DND-41 (cell line): ENCODE measurements around the gene RRP9.

Source experiments
- ATAC-seq: fragments of 200-7000 bp; cut with Tn5 transposase; 3 replicates; pipeline ENCODE4 v1.9.1; 2021; ENCODE audit warnings: low read depth; ENCODE audit not compliant: insufficient read depth
- DNase-seq: peaks from one replicate; pipeline ENCODE4 v3.0.0-alpha.2; 2020
- H2AFZ ChIP-seq: 2 replicates; pipeline ENCODE4 v1.6.0; 2012; ENCODE audit warnings: low read depth, low read length
- H3K27ac ChIP-seq: 2 replicates; pipeline ENCODE4 v1.5.1; 2012; ENCODE audit warnings: low read length, inconsistent platforms
- H3K27me3 ChIP-seq: fragments of 200-600 bp; sonication (generic); 2 replicates; pipeline ENCODE4 v1.6.0; 2012; ENCODE audit warnings: low read length, mild to moderate bottlenecking, inconsistent platforms; ENCODE audit not compliant: insufficient read depth, poor library complexity
- H3K36me3 ChIP-seq: 2 replicates; pipeline ENCODE4 v1.5.1; 2012; ENCODE audit warnings: low read length, inconsistent platforms; ENCODE audit not compliant: insufficient read depth
- H3K4me1 ChIP-seq: 2 replicates; pipeline ENCODE4 v1.5.1; 2012; ENCODE audit warnings: mild to moderate bottlenecking, low read length; ENCODE audit not compliant: insufficient read depth
- H3K4me2 ChIP-seq: 2 replicates; pipeline ENCODE4 v1.6.0; 2012; ENCODE audit warnings: mild to moderate bottlenecking, moderate library complexity, low read length, inconsistent platforms; ENCODE audit not compliant: insufficient read depth
- H3K4me3 ChIP-seq, 2 experiments: fragments of 200-600 bp in 1 of 2; shearing (Covaris generic) in 1 of 2; 2 replicates each; pipeline ENCODE4 v1.5.1; 2012 to 2016; ENCODE audit warnings: inconsistent platforms in 2 of 2, low read length in 2 of 2, mild to moderate bottlenecking in 2 of 2, low read depth in 1 of 2, moderate library complexity in 1 of 2
- H3K79me2 ChIP-seq: 2 replicates; pipeline ENCODE4 v1.6.0; 2012; ENCODE audit warnings: low read length, inconsistent platforms; ENCODE audit not compliant: insufficient read depth
- H3K9ac ChIP-seq: 2 replicates; pipeline ENCODE4 v1.6.0; 2012; ENCODE audit warnings: low read depth, mild to moderate bottlenecking, inconsistent platforms, low read length, moderate library complexity
- H3K9me3 ChIP-seq: 2 replicates; pipeline ENCODE4 v1.5.1; 2012; ENCODE audit warnings: low read length, moderate library complexity, mild to moderate bottlenecking, inconsistent platforms; ENCODE audit not compliant: insufficient read depth, severe bottlenecking
- H4K20me1 ChIP-seq: 2 replicates; pipeline ENCODE4 v1.6.0; 2012; ENCODE audit warnings: low read length; ENCODE audit not compliant: insufficient read depth
- EZH2 ChIP-seq: IDR thresholded peaks from 3 replicates; pipeline ENCODE4 v1.6.1; 2012; ENCODE audit warnings: borderline replicate concordance, low read depth, mild to moderate bottlenecking, moderate library complexity, low read length, inconsistent platforms; ENCODE audit not compliant: severe bottlenecking
- TF ChIP-seq, protein P1 (sequence below): IDR thresholded peaks from 2 replicates; pipeline ENCODE4 v1.5.1; 2012; ENCODE audit warnings: borderline replicate concordance, low read length, moderate library complexity, mild to moderate bottlenecking; ENCODE audit not compliant: poor library complexity, severe bottlenecking; ENCODE audit errors: extremely low read depth

The RRP9 gene

DNA sequence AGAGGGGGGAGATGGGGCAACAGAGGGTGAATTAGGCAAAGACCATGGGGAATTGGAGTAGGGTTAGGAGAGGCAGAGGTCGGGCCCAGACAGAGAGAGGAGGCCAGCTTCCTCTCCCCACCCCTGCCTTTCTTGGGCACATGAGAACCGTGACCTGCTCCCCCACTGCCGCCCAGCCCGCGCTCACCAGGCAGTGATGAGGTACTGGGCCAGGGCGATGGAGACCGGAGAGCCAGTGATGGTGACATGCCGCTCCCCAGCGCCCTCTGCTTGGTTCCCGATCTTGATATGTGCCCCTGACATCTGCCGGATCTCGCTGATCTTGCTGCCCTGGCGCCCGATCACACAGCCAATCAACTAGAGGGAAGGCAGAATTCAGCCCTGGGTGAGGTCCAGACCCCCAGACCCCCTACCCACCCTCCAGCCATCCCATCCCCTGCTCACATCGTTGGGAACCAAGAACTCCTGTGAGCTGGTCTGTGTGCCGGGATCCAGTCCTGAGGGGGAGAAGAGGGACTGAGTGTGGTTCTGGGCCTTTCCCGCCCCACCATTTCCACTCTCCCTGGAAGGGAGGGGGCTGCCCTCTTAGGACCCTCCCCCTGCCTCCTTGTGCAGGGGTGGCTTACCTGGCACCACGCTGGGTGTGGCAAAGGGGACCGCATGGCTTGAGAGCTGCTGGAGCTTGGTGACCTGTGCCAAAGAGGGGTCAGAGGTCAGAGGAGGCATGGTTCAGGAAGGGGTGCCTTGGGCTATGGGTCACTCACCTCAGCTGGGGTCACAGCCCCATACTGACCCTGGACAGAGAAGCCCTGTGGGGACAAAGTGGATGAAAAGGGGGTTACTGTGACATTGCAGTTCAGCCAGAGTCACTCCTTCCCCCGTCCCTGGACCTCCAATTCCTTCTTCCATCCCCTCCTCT, 17.2 kb upstream of the RRP9 start:
- no peaks in the 10 kb centered on the region for H3K4me1 ChIP-seq
- H3K79me2 ChIP-seq = no peaks in the 10 kb centered on the region
- DNase-seq (no peak), ATAC-seq (no peak)
- no peaks in the 10 kb centered on the region for H3K9me3 ChIP-seq
- no peaks in the 10 kb centered on the region for H4K20me1 ChIP-seq
- no peak overlapping the region for H3K4me2 ChIP-seq
- no peak overlapping the region for H2AFZ ChIP-seq
- no peak overlapping the region for H3K9ac ChIP-seq
- H3K36me3 ChIP-seq = no peaks in the 10 kb centered on the region
- no peak overlapping the region for H3K27ac ChIP-seq
- no peak overlapping the region for H3K4me3 ChIP-seq
- TF ChIP-seq EZH2 = no peak
- TF ChIP-seq, protein P1, sequence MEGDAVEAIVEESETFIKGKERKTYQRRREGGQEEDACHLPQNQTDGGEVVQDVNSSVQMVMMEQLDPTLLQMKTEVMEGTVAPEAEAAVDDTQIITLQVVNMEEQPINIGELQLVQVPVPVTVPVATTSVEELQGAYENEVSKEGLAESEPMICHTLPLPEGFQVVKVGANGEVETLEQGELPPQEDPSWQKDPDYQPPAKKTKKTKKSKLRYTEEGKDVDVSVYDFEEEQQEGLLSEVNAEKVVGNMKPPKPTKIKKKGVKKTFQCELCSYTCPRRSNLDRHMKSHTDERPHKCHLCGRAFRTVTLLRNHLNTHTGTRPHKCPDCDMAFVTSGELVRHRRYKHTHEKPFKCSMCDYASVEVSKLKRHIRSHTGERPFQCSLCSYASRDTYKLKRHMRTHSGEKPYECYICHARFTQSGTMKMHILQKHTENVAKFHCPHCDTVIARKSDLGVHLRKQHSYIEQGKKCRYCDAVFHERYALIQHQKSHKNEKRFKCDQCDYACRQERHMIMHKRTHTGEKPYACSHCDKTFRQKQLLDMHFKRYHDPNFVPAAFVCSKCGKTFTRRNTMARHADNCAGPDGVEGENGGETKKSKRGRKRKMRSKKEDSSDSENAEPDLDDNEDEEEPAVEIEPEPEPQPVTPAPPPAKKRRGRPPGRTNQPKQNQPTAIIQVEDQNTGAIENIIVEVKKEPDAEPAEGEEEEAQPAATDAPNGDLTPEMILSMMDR = no peak
- H3K27me3 ChIP-seq = no peaks in the 10 kb centered on the region

DNA sequence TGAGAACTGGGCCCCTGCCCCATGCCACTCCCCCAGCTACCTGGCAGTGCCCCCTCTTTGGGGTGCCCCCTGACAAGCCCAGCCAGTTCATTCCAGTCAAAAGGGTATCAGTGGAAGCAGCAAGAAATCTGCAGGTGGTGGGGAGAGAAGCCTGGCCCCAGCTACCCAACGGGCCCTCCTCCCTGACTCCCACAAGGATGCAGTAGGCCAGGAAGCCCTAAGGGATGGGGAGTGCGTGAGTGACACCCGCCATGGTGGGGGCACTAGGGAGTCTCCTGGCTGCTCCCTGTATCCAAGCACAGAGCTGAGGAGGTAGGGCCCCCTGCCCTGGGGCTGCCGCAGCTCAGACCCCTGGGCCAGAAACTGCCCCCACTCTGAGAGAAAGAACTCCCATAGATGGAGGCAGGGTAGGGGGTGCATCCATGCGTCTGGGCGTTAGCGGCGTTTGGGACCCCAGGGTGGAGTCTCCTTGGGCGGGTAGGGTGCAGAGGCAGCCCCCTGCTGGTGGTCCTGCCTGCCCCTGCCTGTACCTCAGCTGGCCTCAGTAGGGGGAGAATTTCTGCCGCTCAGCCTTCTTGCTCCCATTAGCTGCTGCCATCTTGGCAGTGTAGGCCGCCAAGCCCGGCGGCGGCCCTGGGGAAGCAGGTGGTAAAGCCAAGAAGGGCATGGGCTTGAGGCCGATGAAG, 16.0 kb upstream of the RRP9 start:
- Histone ChIP-seq H3K9me3 (no peaks in the 10 kb centered on the region), H3K4me2 (no peak overlapping the region), H4K20me1 (no peaks in the 10 kb centered on the region), H3K36me3 (no peaks in the 10 kb centered on the region), H2AFZ (no peak overlapping the region), H3K4me3 (no peak overlapping the region), H3K79me2 (no peaks in the 10 kb centered on the region), H3K4me1 (no peaks in the 10 kb centered on the region), H3K27ac (no peak overlapping the region), H3K27me3 (no peaks in the 10 kb centered on the region), H3K9ac (no peak overlapping the region)
- TF ChIP-seq, protein P1 = no peak
- no peak for ATAC-seq
- no peak for DNase-seq

DNA sequence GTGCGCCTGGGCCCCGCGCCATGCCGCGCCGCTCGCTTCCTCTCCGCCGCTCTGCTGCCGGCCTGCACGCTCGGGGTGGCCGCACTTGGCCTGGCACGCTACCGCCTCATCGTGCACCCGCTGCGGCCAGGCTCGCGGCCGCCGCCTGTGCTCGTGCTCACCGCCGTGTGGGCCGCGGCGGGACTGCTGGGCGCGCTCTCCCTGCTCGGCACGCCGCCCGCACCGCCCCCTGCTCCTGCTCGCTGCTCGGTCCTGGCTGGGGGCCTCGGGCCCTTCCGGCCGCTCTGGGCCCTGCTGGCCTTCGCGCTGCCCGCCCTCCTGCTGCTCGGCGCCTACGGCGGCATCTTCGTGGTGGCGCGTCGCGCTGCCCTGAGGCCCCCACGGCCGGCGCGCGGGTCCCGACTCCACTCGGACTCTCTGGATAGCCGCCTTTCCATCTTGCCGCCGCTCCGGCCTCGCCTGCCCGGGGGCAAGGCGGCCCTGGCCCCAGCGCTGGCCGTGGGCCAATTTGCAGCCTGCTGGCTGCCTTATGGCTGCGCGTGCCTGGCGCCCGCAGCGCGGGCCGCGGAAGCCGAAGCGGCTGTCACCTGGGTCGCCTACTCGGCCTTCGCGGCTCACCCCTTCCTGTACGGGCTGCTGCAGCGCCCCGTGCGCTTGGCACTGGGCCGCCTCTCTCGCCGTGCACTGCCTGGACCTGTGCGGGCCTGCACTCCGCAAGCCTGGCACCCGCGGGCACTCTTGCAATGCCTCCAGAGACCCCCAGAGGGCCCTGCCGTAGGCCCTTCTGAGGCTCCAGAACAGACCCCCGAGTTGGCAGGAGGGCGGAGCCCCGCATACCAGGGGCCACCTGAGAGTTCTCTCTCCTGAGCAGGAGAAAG, 14.4 kb upstream of the RRP9 start:
- no peak overlapping the region for H2AFZ ChIP-seq
- H4K20me1 ChIP-seq = no peaks in the 10 kb centered on the region
- H3K4me1 ChIP-seq = no peaks in the 10 kb centered on the region
- no peak for DNase-seq
- H3K4me3 ChIP-seq = no peak overlapping the region
- peak; percentile 46 for ATAC-seq
- H3K4me2 ChIP-seq = no peak overlapping the region
- H3K79me2 ChIP-seq = no peaks in the 10 kb centered on the region
- no peaks in the 10 kb centered on the region for H3K9me3 ChIP-seq
- no peak overlapping the region for H3K27ac ChIP-seq
- no peaks in the 10 kb centered on the region for H3K27me3 ChIP-seq
- no peak for TF ChIP-seq EZH2
- TF ChIP-seq, protein P1 = peak; percentile 25
- no peaks in the 10 kb centered on the region for H3K36me3 ChIP-seq
- H3K9ac ChIP-seq = no peak overlapping the region
